ENCODE measurements around the gene OSCAR.

- TF ChIP-seq POLR2A (IDR thresholded peaks at IDR 0.05): no peak
- no peak for TF ChIP-seq EP300 (IDR thresholded peaks at IDR 0.05)
- TF ChIP-seq, protein P1, sequence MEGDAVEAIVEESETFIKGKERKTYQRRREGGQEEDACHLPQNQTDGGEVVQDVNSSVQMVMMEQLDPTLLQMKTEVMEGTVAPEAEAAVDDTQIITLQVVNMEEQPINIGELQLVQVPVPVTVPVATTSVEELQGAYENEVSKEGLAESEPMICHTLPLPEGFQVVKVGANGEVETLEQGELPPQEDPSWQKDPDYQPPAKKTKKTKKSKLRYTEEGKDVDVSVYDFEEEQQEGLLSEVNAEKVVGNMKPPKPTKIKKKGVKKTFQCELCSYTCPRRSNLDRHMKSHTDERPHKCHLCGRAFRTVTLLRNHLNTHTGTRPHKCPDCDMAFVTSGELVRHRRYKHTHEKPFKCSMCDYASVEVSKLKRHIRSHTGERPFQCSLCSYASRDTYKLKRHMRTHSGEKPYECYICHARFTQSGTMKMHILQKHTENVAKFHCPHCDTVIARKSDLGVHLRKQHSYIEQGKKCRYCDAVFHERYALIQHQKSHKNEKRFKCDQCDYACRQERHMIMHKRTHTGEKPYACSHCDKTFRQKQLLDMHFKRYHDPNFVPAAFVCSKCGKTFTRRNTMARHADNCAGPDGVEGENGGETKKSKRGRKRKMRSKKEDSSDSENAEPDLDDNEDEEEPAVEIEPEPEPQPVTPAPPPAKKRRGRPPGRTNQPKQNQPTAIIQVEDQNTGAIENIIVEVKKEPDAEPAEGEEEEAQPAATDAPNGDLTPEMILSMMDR (IDR thresholded peaks at IDR 0.05): no peak
Measured at GRCh38 chr19:54104998-54105715, 4.6 kb upstream of the OSCAR start.

All from suprapubic skin (tissue), 3 donors.